H7 (cell line): ENCODE measurements around the gene CNTNAP5. TPM values are rescaled to one million over a fixed set of nuclear protein-coding genes. Genes with fewer than 3 reads are reported as not detected.

Experiments
- DNase-seq: peaks from one replicate; pipeline ENCODE4 v3.0.0; 2012
- H3K27me3 ChIP-seq: 2 replicates; pipeline ENCODE4 v1.6.0; 2011; ENCODE audit warnings: mild to moderate bottlenecking, low read length; ENCODE audit not compliant: control insufficient read depth, insufficient read depth
- H3K36me3 ChIP-seq: replicated peaks from 2 replicates; pipeline ENCODE4 v1.5.1; 2011; ENCODE audit warnings: low read length; ENCODE audit not compliant: control insufficient read depth, insufficient read depth
- H3K4me3 ChIP-seq: 2 replicates; pipeline ENCODE4 v1.5.1; 2011; ENCODE audit warnings: low read depth, mild to moderate bottlenecking, control low read depth, low read length, moderate library complexity; ENCODE audit not compliant: insufficient read depth
- total RNA-seq: library from RNA; depleted of rRNA; stranded (reverse); fragments of >200 nt; shearing (Covaris generic); gene quantifications from 2 replicates; pipeline ENCODE4 v1.2.3, GENCODE V29; 2014

Gene CNTNAP5
- total RNA-seq, 1 experiment from 2014 or later: 0.28 TPM

GRCh38 chr2:124763611-124764010, 738.5 kb downstream of the CNTNAP5 start:
- Histone ChIP-seq H3K27me3 (no peaks in the 10 kb centered on the region), H3K36me3 (no peaks in the 10 kb centered on the region), H3K4me3 (no peak overlapping the region)
- DNase-seq: no peak

- no peaks in the 10 kb centered on the region for H3K36me3 ChIP-seq
- H3K27me3 ChIP-seq: no peaks in the 10 kb centered on the region
- DNase-seq: no peak
- H3K4me3 ChIP-seq: no peak overlapping the region
Measured at GRCh38 chr2:124774781-124775180, 749.7 kb downstream of the CNTNAP5 start.

GRCh38 chr2:124776332-124776731, 751.2 kb downstream of the CNTNAP5 start:
- Histone ChIP-seq H3K36me3 (no peaks in the 10 kb centered on the region), H3K27me3 (no peaks in the 10 kb centered on the region), H3K4me3 (no peak overlapping the region)
- DNase-seq: no peak

GRCh38 chr2:124778076-124778475, 753.0 kb downstream of the CNTNAP5 start:
- Histone ChIP-seq H3K27me3 (no peaks in the 10 kb centered on the region), H3K4me3 (no peak overlapping the region), H3K36me3 (no peaks in the 10 kb centered on the region)
- no peak for DNase-seq

GRCh38 chr2:124796647-124797046, 771.6 kb downstream of the CNTNAP5 start:
- DNase-seq: no peak
- H3K4me3 ChIP-seq: no peak overlapping the region
- no peaks in the 10 kb centered on the region for H3K36me3 ChIP-seq
- H3K27me3 ChIP-seq: no peaks in the 10 kb centered on the region

- no peak for DNase-seq
- H3K4me3 ChIP-seq: no peak overlapping the region
- no peaks in the 10 kb centered on the region for H3K27me3 ChIP-seq
- H3K36me3 ChIP-seq: no peaks in the 10 kb centered on the region
Measured at GRCh38 chr2:124797049-124797448, 772.0 kb downstream of the CNTNAP5 start.

GRCh38 chr2:124798551-124798950, 773.5 kb downstream of the CNTNAP5 start:
- DNase-seq: no peak
- no peaks in the 10 kb centered on the region for H3K27me3 ChIP-seq
- no peaks in the 10 kb centered on the region for H3K36me3 ChIP-seq

GRCh38 chr2:124804014-124804940, 779.2 kb downstream of the CNTNAP5 start:
- no peak overlapping the region for H3K4me3 ChIP-seq
- H3K36me3 ChIP-seq: no peaks in the 10 kb centered on the region
- DNase-seq: peak; percentile 8
- H3K27me3 ChIP-seq: no peaks in the 10 kb centered on the region

More at GRCh38 chr2:124798551-124798950, 773.5 kb downstream of the CNTNAP5 start:
- no peak overlapping the region for H3K4me3 ChIP-seq

- Histone ChIP-seq H3K36me3 (no peaks in the 10 kb centered on the region), H3K4me3 (no peak overlapping the region), H3K27me3 (no peaks in the 10 kb centered on the region)
- no peak for DNase-seq
Measured at GRCh38 chr2:124805060-124805459, 780.0 kb downstream of the CNTNAP5 start.

GRCh38 chr2:124810132-124810531, 785.0 kb downstream of the CNTNAP5 start:
- DNase-seq: peak; percentile 13
- H3K4me3 ChIP-seq: no peak overlapping the region
- H3K36me3 ChIP-seq: no peaks in the 10 kb centered on the region
- no peaks in the 10 kb centered on the region for H3K27me3 ChIP-seq

GRCh38 chr2:124814968-124815745, 790.1 kb downstream of the CNTNAP5 start:
- DNase-seq: no peak
- no peaks in the 10 kb centered on the region for H3K36me3 ChIP-seq
- no peak overlapping the region for H3K4me3 ChIP-seq
- H3K27me3 ChIP-seq: no peaks in the 10 kb centered on the region

GRCh38 chr2:124816007-124816406, 790.9 kb downstream of the CNTNAP5 start:
- Histone ChIP-seq H3K4me3 (no peak overlapping the region), H3K36me3 (no peaks in the 10 kb centered on the region), H3K27me3 (no peaks in the 10 kb centered on the region)
- DNase-seq: no peak

- Histone ChIP-seq H3K27me3 (no peaks in the 10 kb centered on the region), H3K36me3 (no peaks in the 10 kb centered on the region), H3K4me3 (no peak overlapping the region)
- no peak for DNase-seq
Measured at GRCh38 chr2:124822516-124822915, 797.4 kb downstream of the CNTNAP5 start.

- Histone ChIP-seq H3K4me3 (no peak overlapping the region), H3K27me3 (no peaks in the 10 kb centered on the region), H3K36me3 (no peaks in the 10 kb centered on the region)
- DNase-seq: no peak
Measured at GRCh38 chr2:124824441-124824840, 799.4 kb downstream of the CNTNAP5 start.

GRCh38 chr2:124832521-124832920, 807.4 kb downstream of the CNTNAP5 start:
- no peak for DNase-seq
- H3K36me3 ChIP-seq: no peaks in the 10 kb centered on the region
- H3K4me3 ChIP-seq: no peak overlapping the region
- no peaks in the 10 kb centered on the region for H3K27me3 ChIP-seq
